H1 (cell line): ENCODE results near the gene CFAP97D1. TPM values are rescaled to one million over a fixed set of nuclear protein-coding genes. Genes with fewer than 3 reads are reported as not detected.

ENCODE experiments used
- CTCF ChIA-PET: fragments of 300-600 bp; sonication (Branson Sonifier 250); formaldehyde crosslinking; loops from one replicate; lab custom pipeline; 2021; ENCODE audit not compliant: partially characterized antibody; lab: Charles Lee
- POLR2A ChIA-PET: fragments of 300-600 bp; sonication (Branson Sonifier 250); formaldehyde crosslinking; loops from one replicate; lab custom pipeline; 2021; ENCODE audit warnings: inconsistent platforms; ENCODE audit not compliant: partially characterized antibody; lab: Charles Lee
- DNase-seq, 2 experiments: peaks; one replicate each; pipeline versions ENCODE4 v3.0.0 to v3.0.0-alpha.2; 2010 to 2022; ENCODE audit warnings: low spot score in 2 of 2, low read depth in 1 of 2, mixed read lengths in 1 of 2
- FAIRE-seq: peaks from 2 replicates; lab custom pipeline; 2011; peaks lifted over from hg19 to GRCh38; lab: Jason Lieb, UNC
- H2AFZ ChIP-seq: 2 replicates; pipeline ENCODE4 v1.8.1; 2012; ENCODE audit warnings: low read length, inconsistent platforms
- H2AK5ac ChIP-seq: 2 replicates; pipeline ENCODE4 v1.6.1; 2013; ENCODE audit warnings: low read depth, low read length
- H2BK120ac ChIP-seq: replicated peaks from 2 replicates; pipeline ENCODE3; 2013; ENCODE audit warnings: low read depth, low read length, inconsistent platforms
- H2BK12ac ChIP-seq: 2 replicates; pipeline ENCODE4 v1.6.1; 2013; ENCODE audit warnings: low read depth, low read length
- H2BK15ac ChIP-seq: 2 replicates; pipeline ENCODE4 v1.6.1; 2013; ENCODE audit warnings: low read length
- H2BK20ac ChIP-seq: 2 replicates; pipeline ENCODE4 v1.6.1; 2013; ENCODE audit warnings: low read length
- H2BK5ac ChIP-seq: 2 replicates; pipeline ENCODE4 v1.6.1; 2013; ENCODE audit warnings: low read depth, low read length
- H3K14ac ChIP-seq: 2 replicates; pipeline ENCODE4 v1.6.1; 2013; ENCODE audit warnings: inconsistent platforms; ENCODE audit not compliant: insufficient read length
- H3K18ac ChIP-seq: 2 replicates; pipeline ENCODE4 v1.6.1; 2013; ENCODE audit warnings: low read length; ENCODE audit errors: extremely low read depth
- H3K23ac ChIP-seq: 2 replicates; pipeline ENCODE4 v1.6.1; 2013; ENCODE audit warnings: inconsistent platforms; ENCODE audit not compliant: insufficient read length
- H3K23me2 ChIP-seq: 2 replicates; pipeline ENCODE4 v1.6.1; 2013; ENCODE audit warnings: low read depth, low read length
- H3K27ac ChIP-seq: 2 replicates; pipeline ENCODE4 v1.6.1; 2011; ENCODE audit warnings: low read depth, low read length, inconsistent platforms
- H3K27me3 ChIP-seq, 4 experiments: replicated peaks in 1 of 4; 1 replicate in 1 of 4; 2 replicates in 3 of 4; pipeline versions ENCODE4 v1.6.1 to v1.8.1; 2011 to 2013; ENCODE audit warnings: low read length in 3 of 4, mild to moderate bottlenecking in 3 of 4, inconsistent platforms in 2 of 4, mixed read lengths in 2 of 4, moderate library complexity in 1 of 4; ENCODE audit not compliant: control insufficient read depth in 3 of 4, insufficient read depth in 3 of 4; ENCODE audit errors: extremely low read depth in 1 of 4
- H3K36me3 ChIP-seq, 4 experiments: 2 replicates each; pipeline versions ENCODE4 v1.6.1 to v1.8.1; 2011 to 2013; ENCODE audit warnings: mild to moderate bottlenecking in 4 of 4, low read length in 3 of 4, moderate library complexity in 2 of 4, control low read depth in 1 of 4, inconsistent platforms in 1 of 4; ENCODE audit not compliant: insufficient read depth in 4 of 4, control insufficient read depth in 2 of 4
- H3K4ac ChIP-seq: replicated peaks from 2 replicates; pipeline ENCODE3; 2013; ENCODE audit warnings: low read length, low read depth, mixed read lengths, inconsistent platforms; ENCODE audit not compliant: insufficient read length
- H3K4me1 ChIP-seq, 4 experiments: replicated peaks in 1 of 4; 1 replicate in 1 of 4; 2 replicates in 3 of 4; pipeline versions ENCODE4 v1.6.1 to v1.8.1; 2011 to 2013; ENCODE audit warnings: low read length in 3 of 4, inconsistent platforms in 2 of 4, mixed read lengths in 1 of 4; ENCODE audit not compliant: insufficient read depth in 4 of 4, control insufficient read depth in 3 of 4
- H3K4me2 ChIP-seq, 2 experiments: 2 replicates each; pipeline versions ENCODE4 v1.6.1 to v1.8.1; 2011 to 2013; ENCODE audit warnings: low read depth in 2 of 2, low read length in 2 of 2, control low read depth in 1 of 2, inconsistent platforms in 1 of 2, mild to moderate bottlenecking in 1 of 2; ENCODE audit not compliant: insufficient read depth in 1 of 2
- H3K4me3 ChIP-seq, 4 experiments: fragments of 200-600, 300-600 bp in 1 of 4; sonication (generic), shearing (Covaris generic), sonication (Bioruptor Twin) in 1 of 4; 2 replicates each; pipeline versions ENCODE4 v1.5.1 to v1.8.1; 2011 to 2016; ENCODE audit warnings: low read length in 4 of 4, low read depth in 3 of 4, control low read depth in 2 of 4, inconsistent platforms in 2 of 4, mild to moderate bottlenecking in 2 of 4, mixed read lengths in 1 of 4, moderate library complexity in 1 of 4; ENCODE audit not compliant: insufficient read depth in 2 of 4; ENCODE audit errors: extremely low read depth in 1 of 4
- H3K56ac ChIP-seq: replicated peaks from 2 replicates; pipeline ENCODE3; 2013; ENCODE audit warnings: low read depth, mild to moderate bottlenecking, mixed read lengths, low read length, inconsistent platforms; ENCODE audit not compliant: insufficient read length
- H3K79me1 ChIP-seq: 2 replicates; pipeline ENCODE4 v1.6.1; 2013; ENCODE audit warnings: low read depth, low read length, control low read depth
- H3K79me2 ChIP-seq, 2 experiments: 2 replicates each; pipeline versions ENCODE4 v1.6.1 to v1.8.1; 2012 to 2013; ENCODE audit warnings: low read length in 2 of 2, mild to moderate bottlenecking in 2 of 2, inconsistent platforms in 1 of 2; ENCODE audit not compliant: insufficient read depth in 2 of 2, control insufficient read depth in 1 of 2
- H3K9ac ChIP-seq, 4 experiments: replicated peaks in 1 of 4; 1 replicate in 1 of 4; 2 replicates in 3 of 4; pipeline versions ENCODE4 v1.6.1 to v1.8.1; 2011 to 2013; ENCODE audit warnings: low read depth in 3 of 4, low read length in 3 of 4, control low read depth in 2 of 4, mild to moderate bottlenecking in 2 of 4, moderate library complexity in 2 of 4, inconsistent platforms in 1 of 4; ENCODE audit errors: extremely low read depth in 1 of 4
- H3K9me3 ChIP-seq, 2 experiments: 2 replicates each; pipeline versions ENCODE4 v1.6.1 to v1.8.1; 2012 to 2013; ENCODE audit warnings: mild to moderate bottlenecking in 2 of 2, moderate library complexity in 2 of 2, control low read depth in 1 of 2, inconsistent platforms in 1 of 2, low read depth in 1 of 2, low read length in 1 of 2, mixed read lengths in 1 of 2; ENCODE audit not compliant: insufficient read depth in 2 of 2
- H4K20me1 ChIP-seq, 2 experiments: replicated peaks in 1 of 2; 2 replicates each; pipeline versions ENCODE3 to v1.8.1; 2011 to 2013; ENCODE audit warnings: inconsistent platforms in 2 of 2, low read length in 2 of 2, mild to moderate bottlenecking in 1 of 2; ENCODE audit not compliant: insufficient read depth in 2 of 2, control insufficient read depth in 1 of 2
- H4K5ac ChIP-seq: 2 replicates; pipeline ENCODE4 v1.6.1; 2013; ENCODE audit warnings: low read length, low read depth, mixed read lengths, inconsistent platforms; ENCODE audit not compliant: insufficient read length
- H4K8ac ChIP-seq: 2 replicates; pipeline ENCODE4 v1.8.0; 2013; ENCODE audit warnings: mild to moderate bottlenecking, moderate library complexity, low read length, inconsistent platforms; ENCODE audit not compliant: insufficient read depth; ENCODE audit errors: extremely low read depth
- H4K91ac ChIP-seq: replicated peaks from 2 replicates; pipeline ENCODE3; 2013; ENCODE audit warnings: low read length, mixed read lengths, inconsistent platforms; ENCODE audit not compliant: insufficient read length
- EGR1 ChIP-seq: IDR thresholded peaks from 2 replicates; pipeline ENCODE4 v1.6.1; 2011; ENCODE audit warnings: low read depth, low read length, borderline replicate concordance
- JUND ChIP-seq: IDR thresholded peaks from 2 replicates; pipeline ENCODE4 v1.6.1; 2011; ENCODE audit warnings: mild to moderate bottlenecking, improper control_type of control experiment, low read length
- MAX ChIP-seq: IDR thresholded peaks from 2 replicates; pipeline ENCODE4 v1.6.1; 2012; ENCODE audit warnings: inconsistent platforms
- SAP30 ChIP-seq: fragments of 300-600 bp; sonication (generic); IDR thresholded peaks from 2 replicates; pipeline ENCODE4 v1.7.1; 2012; ENCODE audit warnings: low read length, moderate library complexity, mild to moderate bottlenecking, inconsistent platforms; ENCODE audit not compliant: insufficient read depth, insufficient replicate concordance
- TBP ChIP-seq: IDR thresholded peaks from 2 replicates; pipeline ENCODE4 v1.6.1; 2011; ENCODE audit warnings: low read depth, low read length, improper control_type of control experiment
- WGBS, 2 experiments: shearing (Covaris generic) in 1 of 2; methylation state at CpG; one replicate each; pipeline versions ENCODE4 v1.1.6 to v1.1.7; 2013 to 2015; ENCODE audit warnings: low lambda C conversion rate in 2 of 2, mixed read lengths in 2 of 2, inconsistent platforms in 1 of 2, low coverage in 1 of 2, missing lambda C conversion rate in 1 of 2; ENCODE audit not compliant: insufficient replicate concordance in 2 of 2, insufficient coverage in 1 of 2, insufficient read length in 1 of 2; ENCODE audit errors: extremely low coverage in 1 of 2, missing lambda C conversion rate in 1 of 2; 5-methylcytosine and 5-hydroxymethylcytosine counted together
- polyA plus RNA-seq, 7 experiments: library from polyadenylated mRNA; depleted of rRNA in 3 of 7; stranded (reverse) in 5 of 7; unstranded in 2 of 7; fragments of >200 nt in 5 of 7; fragments of 200-250 nt in 2 of 7; gene quantifications; 1 replicate in 5 of 7; 2 replicates in 1 of 7; 4 replicates in 1 of 7; pipeline versions ENCODE4 v1.2.1 to v1.2.3, GENCODE V29; 2011 to 2013; ENCODE audit warnings: missing spikeins in 2 of 7, mixed read lengths in 2 of 7
- total RNA-seq: library from RNA; stranded (reverse); fragmentation: NEBNext Ultra II Directional; extraction: Animal tissue kit (Norgen Biotek cat#: 25700); gene quantifications from 2 replicates; pipeline ENCODE4 v1.2.1, GENCODE V29; 2021

CFAP97D1 gene
- total and polyA plus RNA-seq, 2 of the 8 experiments (the other 6 are each of a cell fraction or from before 2014, with no cell fraction given), result 0.02 to 0.07 TPM

GRCh38 chr17:43774304-43775250 lies 5.7 kb upstream of the CFAP97D1 start:
- H2BK120ac ChIP-seq, result no peak overlapping the region
- peaks cover 0 to 5% of the 10 kb centered on the region in 2 experiments; a peak in 2 of 4 replicates for H3K79me2 ChIP-seq
- H3K27ac ChIP-seq, result no peak overlapping the region
- peaks cover 0 to 3% (median 2%) of the 10 kb centered on the region in 4 experiments; a peak in 5 of 7 replicates for H3K27me3 ChIP-seq
- H2BK20ac ChIP-seq, result no peak overlapping the region
- H2AFZ ChIP-seq, result no peak overlapping the region
- H2BK15ac ChIP-seq, result no peak overlapping the region
- DNase-seq (no peak), FAIRE-seq (no peak)
- H3K9me3 ChIP-seq, result no peaks in the 10 kb centered on the region
- H4K5ac ChIP-seq, result no peak overlapping the region
- no peaks in the 10 kb centered on the region for H3K23me2 ChIP-seq
- H2AK5ac ChIP-seq, result no peak overlapping the region
- H3K18ac ChIP-seq, result no peak overlapping the region
- no peak overlapping the region for H3K4me2 ChIP-seq
- no peak overlapping the region for H3K23ac ChIP-seq
- H3K79me1 ChIP-seq, result peaks cover 3% of the 10 kb centered on the region; the same call in 1 of the 2 replicates
- no peak overlapping the region for H3K14ac ChIP-seq
- POLR2A ChIA-PET, result no interaction called here
- no peak overlapping the region for H3K4me3 ChIP-seq
- H4K8ac ChIP-seq, result no peak overlapping the region
- WGBS, 2 experiments, result 92% methylated on average over 16 of the region's 16 CpGs; no CpG with 5 or more reads in 1 of the 2 experiments
- no peak overlapping the region for H3K56ac ChIP-seq
- no peak overlapping the region for H3K9ac ChIP-seq
- TF ChIP-seq JUND (no peak), TBP (no peak), SAP30 (no peak), EGR1 (no peak), MAX (no peak)
- no peak overlapping the region for H3K4ac ChIP-seq
- no peak overlapping the region for H2BK12ac ChIP-seq
- peaks cover 0 to 3% (median 2%) of the 10 kb centered on the region in 4 experiments; a peak in 5 of 7 replicates for H3K4me1 ChIP-seq
- no peak overlapping the region for H2BK5ac ChIP-seq
- H4K20me1 ChIP-seq, result peaks cover 2 to 4% of the 10 kb centered on the region in 2 experiments
- no peak overlapping the region for H4K91ac ChIP-seq
- H3K36me3 ChIP-seq, result peaks cover 3 to 24% (median 14%) of the 10 kb centered on the region in 4 experiments; a peak in 6 of 8 replicates
- CTCF ChIA-PET, result interaction anchor here (0.8 to 3.5 kb wide), 5 partner anchors 9 to 95 kb away, joined by 3 to 18 read pairs (median 4); no protein-coding TSS in a partner anchor
